ENCODE data around the gene WDFY2. TPM values are rescaled to one million over a fixed set of nuclear protein-coding genes. Genes with fewer than 3 reads are reported as not detected.

WDFY2 gene
- total and polyA plus RNA-seq, 2 of the 13 experiments (the other 11 are each of a cell fraction or from before 2014, with no cell fraction given) = 22.6 to 27.0 TPM

- no peak for TF ChIP-seq CERS6 (CRISPR knock-in tag; IDR thresholded peaks at IDR 0.05)
- TF ChIP-seq CBX1 (IDR thresholded peaks at IDR 0.05; ENCODE audit: low read depth) = no peak
- TF ChIP-seq EHMT2 (IDR thresholded peaks at IDR 0.05; ENCODE audit: borderline replicate concordance, low read depth, low read length) = no peak
- no peak for TF ChIP-seq THYN1 (CRISPR knock-in tag; IDR thresholded peaks at IDR 0.05; ENCODE audit: borderline replicate concordance, low read depth)
- TF ChIP-seq MTA3 (CRISPR knock-in tag; IDR thresholded peaks at IDR 0.05) = no peak
- TF ChIP-seq RERE (CRISPR knock-in tag; IDR thresholded peaks at IDR 0.05; ENCODE audit: low read depth) = peak; percentile 75
- TF ChIP-seq ZNF296 (CRISPR knock-in tag; conservative IDR thresholded peaks at IDR 0.05) = no peak
- peak; percentile 98 for TF ChIP-seq RCOR2 (CRISPR knock-in tag; IDR thresholded peaks at IDR 0.05)
- 0 out of 2 replicates have a peak, but pooled peaks have one; percentile 24 for TF ChIP-seq JUN (CRISPR knock-in tag; IDR thresholded peaks at IDR 0.05)
- TF ChIP-seq ZFP91 (CRISPR knock-in tag; IDR thresholded peaks at IDR 0.05; ENCODE audit: borderline replicate concordance) = no peak; the same call in 1 of the 2 replicates
- peak; percentile 64; the same call in 1 of the 2 replicates for TF ChIP-seq SRY (CRISPR knock-in tag; IDR thresholded peaks at IDR 0.05)
- no peak for TF ChIP-seq SMAD9 (CRISPR knock-in tag; IDR thresholded peaks at IDR 0.05)
- TF ChIP-seq NFKB2 (CRISPR knock-in tag; IDR thresholded peaks at IDR 0.05; ENCODE audit: borderline replicate concordance) = no peak
- TF ChIP-seq ZNF234 (CRISPR knock-in tag; conservative IDR thresholded peaks at IDR 0.05) = no peak
- TF ChIP-seq ZNF589 (CRISPR knock-in tag; conservative IDR thresholded peaks at IDR 0.05) = no peak
- no peak for TF ChIP-seq E2F5 (CRISPR knock-in tag; conservative IDR thresholded peaks at IDR 0.05)
- TF ChIP-seq FLYWCH1 (CRISPR knock-in tag; IDR thresholded peaks at IDR 0.05) = no peak
- TF ChIP-seq TFAP4 (IDR thresholded peaks at IDR 0.05; ENCODE audit: borderline replicate concordance, low read depth) = peak; percentile 63; the same call in 1 of the 2 replicates
- no peak; the same call in 1 of the 2 replicates for TF ChIP-seq ZNF777 (CRISPR knock-in tag; IDR thresholded peaks at IDR 0.05)
- no peak for TF ChIP-seq ZNF337 (CRISPR knock-in tag; IDR thresholded peaks at IDR 0.05; ENCODE audit: borderline replicate concordance, low read depth)
Measured at GRCh38 chr13:51620165-51620983, 36.1 kb downstream of the WDFY2 start (continued).

Measured in HepG2 (cell line).